ENCODE results near the gene CD6. TPM values are rescaled to one million over a fixed set of nuclear protein-coding genes. Genes with fewer than 3 reads are reported as not detected.

Gene CD6
- total and polyA plus RNA-seq, 10 of the 15 experiments (the other 5 are each of a cell fraction or from before 2014, with no cell fraction given): 0.37 to 17.6 (median 6.2) TPM

GRCh38 chr11:61002598-61002997, 31.1 kb downstream of the CD6 start (continued):
- TF ChIP-seq, protein P1, sequence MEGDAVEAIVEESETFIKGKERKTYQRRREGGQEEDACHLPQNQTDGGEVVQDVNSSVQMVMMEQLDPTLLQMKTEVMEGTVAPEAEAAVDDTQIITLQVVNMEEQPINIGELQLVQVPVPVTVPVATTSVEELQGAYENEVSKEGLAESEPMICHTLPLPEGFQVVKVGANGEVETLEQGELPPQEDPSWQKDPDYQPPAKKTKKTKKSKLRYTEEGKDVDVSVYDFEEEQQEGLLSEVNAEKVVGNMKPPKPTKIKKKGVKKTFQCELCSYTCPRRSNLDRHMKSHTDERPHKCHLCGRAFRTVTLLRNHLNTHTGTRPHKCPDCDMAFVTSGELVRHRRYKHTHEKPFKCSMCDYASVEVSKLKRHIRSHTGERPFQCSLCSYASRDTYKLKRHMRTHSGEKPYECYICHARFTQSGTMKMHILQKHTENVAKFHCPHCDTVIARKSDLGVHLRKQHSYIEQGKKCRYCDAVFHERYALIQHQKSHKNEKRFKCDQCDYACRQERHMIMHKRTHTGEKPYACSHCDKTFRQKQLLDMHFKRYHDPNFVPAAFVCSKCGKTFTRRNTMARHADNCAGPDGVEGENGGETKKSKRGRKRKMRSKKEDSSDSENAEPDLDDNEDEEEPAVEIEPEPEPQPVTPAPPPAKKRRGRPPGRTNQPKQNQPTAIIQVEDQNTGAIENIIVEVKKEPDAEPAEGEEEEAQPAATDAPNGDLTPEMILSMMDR (IDR thresholded peaks at IDR 0.05 in 2 of 3, conservative IDR thresholded peaks at IDR 0.05 in 1 of 3; ENCODE audit: control insufficient read depth in 2 of 3, extremely low read depth in 1 of 3, insufficient read depth in 1 of 3, low read depth in 3 of 3, low read length in 3 of 3): no peak
- no peak for TF ChIP-seq USF2 (IDR thresholded peaks at IDR 0.05; ENCODE audit: borderline replicate concordance, low read depth, low read length)
- no peak for TF ChIP-seq E2F8 (IDR thresholded peaks at IDR 0.05; ENCODE audit: low read depth, partially characterized antibody)
- TF ChIP-seq, protein P2, sequence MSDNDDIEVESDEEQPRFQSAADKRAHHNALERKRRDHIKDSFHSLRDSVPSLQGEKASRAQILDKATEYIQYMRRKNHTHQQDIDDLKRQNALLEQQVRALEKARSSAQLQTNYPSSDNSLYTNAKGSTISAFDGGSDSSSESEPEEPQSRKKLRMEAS (IDR thresholded peaks at IDR 0.05; ENCODE audit: low read depth, low read length): no peak

DNA sequence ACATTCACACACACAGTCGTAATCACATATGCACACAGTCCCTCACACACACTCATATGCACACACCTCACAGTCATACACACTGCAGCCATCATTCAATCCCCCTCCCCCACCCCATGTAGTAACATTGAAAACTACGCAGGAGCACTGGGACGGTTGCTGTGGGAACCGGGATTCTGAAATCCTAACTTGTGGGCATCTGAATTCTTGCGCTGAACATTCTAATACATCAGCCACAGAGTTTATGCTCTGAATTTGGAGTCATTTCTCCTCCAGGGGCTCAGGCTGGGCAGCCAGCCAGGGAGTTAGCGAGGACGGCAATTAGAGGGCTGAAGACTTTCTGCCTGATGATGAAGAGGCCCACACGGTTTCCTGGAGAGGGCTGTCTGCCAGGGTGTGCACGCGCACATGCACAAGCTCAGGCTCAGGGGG, 32.7 kb downstream of the CD6 start:
- H3K4me2 ChIP-seq (ENCODE audit: control insufficient read depth, insufficient read depth): no peak overlapping the region
- no peak overlapping the region for H3K27ac ChIP-seq (ENCODE audit: control insufficient read depth, insufficient read depth)
- SMC1A ChIA-PET (ENCODE audit: uncharacterized antibody, unreplicated experiment): interaction anchor here (1.5 kb wide), 1 partner anchor 66 kb away, joined by 4 read pairs; no protein-coding TSS in a partner anchor
- intact Hi-C loops (cut with micrococcal nuclease; ENCODE audit: unreplicated experiment) (no loop called here), in situ Hi-C loops (cut with MboI) (no loop called here)
- H3K27me3 ChIP-seq (replicated peaks in 1 of 2; ENCODE audit: control insufficient read depth in 2 of 2, insufficient read depth in 2 of 2, low read length in 1 of 2): no peaks in the 10 kb centered on the region
- no peaks in the 10 kb centered on the region for H3K79me2 ChIP-seq (ENCODE audit: control insufficient read depth, insufficient read depth, low read length)
- H3K9ac ChIP-seq (ENCODE audit: control insufficient read depth, insufficient read depth, low read length): no peak overlapping the region
- RAD21 ChIA-PET (ENCODE audit: unreplicated experiment): no interaction called here
- peaks cover 21% of the 10 kb centered on the region for H3K4me1 ChIP-seq (ENCODE audit: control insufficient read depth, insufficient read depth, low read length)
- no peaks in the 10 kb centered on the region for H4K20me1 ChIP-seq (ENCODE audit: control insufficient read depth, insufficient read depth)
- DNase-seq (ENCODE audit: low read depth, low spot score): no peak
- no TSS peak for BruUV-seq (replicated peaks)
- no peak overlapping the region; the same call in 1 of the 2 replicates for H2AFZ ChIP-seq (ENCODE audit: control insufficient read depth, low read depth, low read length)
- 83% methylated on average over 10 of the region's 10 CpGs for WGBS (ENCODE audit: insufficient coverage, insufficient replicate concordance, low lambda C conversion rate, missing lambda C conversion rate)
- CTCF ChIA-PET: no interaction called here
- no peaks in the 10 kb centered on the region for H3K36me3 ChIP-seq (ENCODE audit: control insufficient read depth in 2 of 2, insufficient read depth in 2 of 2, low read length in 1 of 2)
- no peak overlapping the region for H3K4me3 ChIP-seq
- POLR2A ChIA-PET: no interaction called here
- no peak for FAIRE-seq
- no peak for ATAC-seq
- H3K9me3 ChIP-seq (replicated peaks; ENCODE audit: control insufficient read depth, insufficient read depth, low read length): no peaks in the 10 kb centered on the region
- TF ChIP-seq, protein P3, sequence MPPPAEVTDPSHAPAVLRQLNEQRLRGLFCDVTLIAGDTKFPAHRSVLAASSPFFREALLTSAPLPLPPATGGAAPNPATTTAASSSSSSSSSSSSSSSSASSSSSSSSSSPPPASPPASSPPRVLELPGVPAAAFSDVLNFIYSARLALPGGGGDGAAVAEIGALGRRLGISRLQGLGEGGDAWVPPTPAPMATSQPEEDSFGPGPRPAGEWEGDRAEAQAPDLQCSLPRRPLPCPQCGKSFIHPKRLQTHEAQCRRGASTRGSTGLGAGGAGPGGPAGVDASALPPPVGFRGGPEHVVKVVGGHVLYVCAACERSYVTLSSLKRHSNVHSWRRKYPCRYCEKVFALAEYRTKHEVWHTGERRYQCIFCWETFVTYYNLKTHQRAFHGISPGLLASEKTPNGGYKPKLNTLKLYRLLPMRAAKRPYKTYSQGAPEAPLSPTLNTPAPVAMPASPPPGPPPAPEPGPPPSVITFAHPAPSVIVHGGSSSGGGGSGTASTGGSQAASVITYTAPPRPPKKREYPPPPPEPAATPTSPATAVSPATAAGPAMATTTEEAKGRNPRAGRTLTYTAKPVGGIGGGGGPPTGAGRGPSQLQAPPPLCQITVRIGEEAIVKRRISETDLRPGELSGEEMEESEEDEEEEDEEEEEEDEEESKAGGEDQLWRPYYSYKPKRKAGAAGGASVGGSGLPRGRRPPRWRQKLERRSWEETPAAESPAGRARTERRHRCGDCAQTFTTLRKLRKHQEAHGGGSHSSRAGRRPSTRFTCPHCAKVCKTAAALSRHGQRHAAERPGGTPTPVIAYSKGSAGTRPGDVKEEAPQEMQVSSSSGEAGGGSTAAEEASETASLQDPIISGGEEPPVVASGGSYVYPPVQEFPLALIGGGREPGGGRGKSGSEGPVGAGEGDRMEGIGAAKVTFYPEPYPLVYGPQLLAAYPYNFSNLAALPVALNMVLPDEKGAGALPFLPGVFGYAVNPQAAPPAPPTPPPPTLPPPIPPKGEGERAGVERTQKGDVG (CRISPR knock-in tag; IDR thresholded peaks at IDR 0.05): no peak
- TF ChIP-seq TCF7 (IDR thresholded peaks at IDR 0.05; ENCODE audit: borderline replicate concordance) (no peak), POLR2A (IDR thresholded peaks at IDR 0.05; ENCODE audit: low read depth, low read length) (no peak), NBN (IDR thresholded peaks at IDR 0.05) (no peak), CHD4 (IDR thresholded peaks at IDR 0.05) (no peak), SMAD5 (IDR thresholded peaks at IDR 0.05; ENCODE audit: low read depth) (no peak), ZNF274 (IDR thresholded peaks at IDR 0.05; ENCODE audit: insufficient read depth, insufficient read length) (no peak), ZSCAN29 (IDR thresholded peaks at IDR 0.05) (no peak), BMI1 (IDR thresholded peaks at IDR 0.05; ENCODE audit: borderline replicate concordance) (no peak), CREM (IDR thresholded peaks at IDR 0.05; ENCODE audit: low read depth) (no peak), EZH2 (IDR thresholded peaks at IDR 0.05; ENCODE audit: borderline replicate concordance, control insufficient read depth, low read depth, low read length) (no peak), ATF7 (IDR thresholded peaks at IDR 0.05; ENCODE audit: low read depth) (no peak)
